Smooth muscle cell (in vitro differentiated cells): ENCODE results near the gene ZNF580. TPM values are rescaled to one million over a fixed set of nuclear protein-coding genes. Genes with fewer than 3 reads are reported as not detected.

ENCODE experiments used
- DNase-seq: peaks from one replicate; lab custom pipeline; 2025; ENCODE audit not compliant: unreplicated experiment; lab: John Stamatoyannopoulos, UW
- H2AFZ ChIP-seq: fragments of 200-600 bp; sonication (generic); 2 replicates; pipeline ENCODE4 v1.6.0; 2016; ENCODE audit warnings: antibody characterized with exemption, low read depth, mild to moderate bottlenecking
- H3F3A ChIP-seq: fragments of 200-600 bp; sonication (generic); 2 replicates; pipeline ENCODE4 v1.6.0; 2017; ENCODE audit warnings: antibody characterized with exemption, low read depth
- H3K27ac ChIP-seq: fragments of 200-600 bp; sonication (generic); 2 replicates; pipeline ENCODE4 v1.5.1; 2016; ENCODE audit warnings: low read depth, mild to moderate bottlenecking
- H3K27me3 ChIP-seq: fragments of 200-600 bp; sonication (generic); 2 replicates; pipeline ENCODE4 v1.6.1; 2016; ENCODE audit warnings: low read depth, mild to moderate bottlenecking
- H3K36me3 ChIP-seq: fragments of 200-600 bp; sonication (generic); 2 replicates; pipeline ENCODE4 v1.5.1; 2016; ENCODE audit warnings: low read depth
- H3K4me1 ChIP-seq: fragments of 200-600 bp; sonication (generic); 2 replicates; pipeline ENCODE4 v1.5.1; 2016; ENCODE audit warnings: low read depth
- H3K4me2 ChIP-seq: fragments of 200-600 bp; sonication (generic); 2 replicates; pipeline ENCODE4 v1.6.0; 2016; ENCODE audit warnings: mild to moderate bottlenecking
- H3K4me3 ChIP-seq: fragments of 200-600 bp; sonication (generic); 2 replicates; pipeline ENCODE4 v1.5.1; 2016; ENCODE audit warnings: mild to moderate bottlenecking
- H3K79me2 ChIP-seq: fragments of 200-600 bp; sonication (generic); 2 replicates; pipeline ENCODE4 v1.6.0; 2016; ENCODE audit warnings: low read depth, mild to moderate bottlenecking
- H3K9ac ChIP-seq: fragments of 200-600 bp; sonication (generic); 2 replicates; pipeline ENCODE4 v1.6.0; 2016; ENCODE audit warnings: low read depth
- H3K9me3 ChIP-seq: fragments of 200-600 bp; sonication (generic); replicated peaks from 2 replicates; pipeline ENCODE4 v1.5.1; 2016; ENCODE audit warnings: low read depth
- H4K20me1 ChIP-seq: fragments of 200-600 bp; sonication (generic); 2 replicates; pipeline ENCODE4 v1.6.0; 2016; ENCODE audit warnings: low read depth
- WGBS: methylation state at CpG from one replicate; pipeline ENCODE4 v1.1.7; 2016; ENCODE audit warnings: low lambda C conversion rate; 5-methylcytosine and 5-hydroxymethylcytosine counted together
- polyA plus RNA-seq: library from polyadenylated mRNA; unstranded; fragments of >200 nt; fragmentation: Nextera tagmentation; extraction: Ambion mirVana; gene quantifications from 2 replicates; pipeline ENCODE4 v1.2.1, GENCODE V29; 2016
- total RNA-seq: library from RNA; depleted of rRNA; stranded (reverse); fragments of >200 nt; gene quantifications from 2 replicates; pipeline ENCODE4 v1.2.3, GENCODE V29; 2014
- TF ChIP-seq, protein P1 (sequence below): fragments of 200-600 bp; sonication (generic); IDR thresholded peaks from 2 replicates; pipeline ENCODE4 v1.5.1; 2017; ENCODE audit warnings: borderline replicate concordance, mild to moderate bottlenecking, antibody characterized with exemption; ENCODE audit not compliant: insufficient read depth, poor library complexity, severe bottlenecking

ZNF580 gene
- total and polyA plus RNA-seq, 2 experiments from 2014 or later: 11.9 to 76.8 TPM

DNA sequence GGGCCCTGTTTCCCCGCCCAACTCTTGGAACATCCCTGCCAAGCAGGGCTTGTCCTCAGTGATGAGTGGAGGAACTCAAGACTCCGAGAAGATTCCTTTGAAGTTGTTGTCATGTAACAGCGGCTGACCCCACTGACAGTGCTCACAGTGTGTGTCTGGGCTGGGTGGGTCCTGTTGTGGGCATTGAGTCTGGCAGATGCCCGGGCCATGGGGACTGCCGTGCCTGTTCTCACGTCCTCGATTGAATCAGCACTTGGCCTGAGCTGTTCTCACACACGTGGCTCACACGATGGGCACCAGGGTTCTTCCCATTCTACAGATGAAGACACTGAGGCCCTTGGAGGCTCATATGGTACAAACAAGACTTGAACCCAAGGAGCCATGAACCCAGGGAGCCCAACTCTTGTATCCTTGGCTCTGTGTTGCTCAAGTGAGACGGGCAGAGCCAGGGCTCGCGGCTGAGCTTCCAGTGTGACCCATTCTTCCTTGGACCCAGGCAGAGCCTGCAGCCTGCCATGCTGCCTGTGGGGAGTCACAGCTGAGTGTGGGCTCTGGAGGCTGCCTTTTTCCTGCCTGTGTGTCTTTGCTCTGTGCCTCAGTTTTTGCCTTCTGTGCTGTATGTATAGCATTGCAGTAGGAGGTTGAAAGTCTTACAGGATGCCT, 25.7 kb downstream of the ZNF580 start:
- no peak overlapping the region for H3K9ac ChIP-seq
- H3K4me3 ChIP-seq: no peak overlapping the region
- no peaks in the 10 kb centered on the region for H3F3A ChIP-seq
- H3K27ac ChIP-seq: no peak overlapping the region
- TF ChIP-seq, protein P1, sequence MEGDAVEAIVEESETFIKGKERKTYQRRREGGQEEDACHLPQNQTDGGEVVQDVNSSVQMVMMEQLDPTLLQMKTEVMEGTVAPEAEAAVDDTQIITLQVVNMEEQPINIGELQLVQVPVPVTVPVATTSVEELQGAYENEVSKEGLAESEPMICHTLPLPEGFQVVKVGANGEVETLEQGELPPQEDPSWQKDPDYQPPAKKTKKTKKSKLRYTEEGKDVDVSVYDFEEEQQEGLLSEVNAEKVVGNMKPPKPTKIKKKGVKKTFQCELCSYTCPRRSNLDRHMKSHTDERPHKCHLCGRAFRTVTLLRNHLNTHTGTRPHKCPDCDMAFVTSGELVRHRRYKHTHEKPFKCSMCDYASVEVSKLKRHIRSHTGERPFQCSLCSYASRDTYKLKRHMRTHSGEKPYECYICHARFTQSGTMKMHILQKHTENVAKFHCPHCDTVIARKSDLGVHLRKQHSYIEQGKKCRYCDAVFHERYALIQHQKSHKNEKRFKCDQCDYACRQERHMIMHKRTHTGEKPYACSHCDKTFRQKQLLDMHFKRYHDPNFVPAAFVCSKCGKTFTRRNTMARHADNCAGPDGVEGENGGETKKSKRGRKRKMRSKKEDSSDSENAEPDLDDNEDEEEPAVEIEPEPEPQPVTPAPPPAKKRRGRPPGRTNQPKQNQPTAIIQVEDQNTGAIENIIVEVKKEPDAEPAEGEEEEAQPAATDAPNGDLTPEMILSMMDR: no peak
- 99% methylated on average over 12 of the region's 12 CpGs for WGBS
- no peak for DNase-seq
- H2AFZ ChIP-seq: no peak overlapping the region
- H3K9me3 ChIP-seq: no peaks in the 10 kb centered on the region
- H4K20me1 ChIP-seq: peaks cover 97% of the 10 kb centered on the region
- no peak overlapping the region for H3K4me2 ChIP-seq
- H3K79me2 ChIP-seq: peaks cover 86% of the 10 kb centered on the region
- no peaks in the 10 kb centered on the region for H3K27me3 ChIP-seq
- H3K36me3 ChIP-seq: peaks cover 6% of the 10 kb centered on the region
- no peaks in the 10 kb centered on the region for H3K4me1 ChIP-seq

DNA sequence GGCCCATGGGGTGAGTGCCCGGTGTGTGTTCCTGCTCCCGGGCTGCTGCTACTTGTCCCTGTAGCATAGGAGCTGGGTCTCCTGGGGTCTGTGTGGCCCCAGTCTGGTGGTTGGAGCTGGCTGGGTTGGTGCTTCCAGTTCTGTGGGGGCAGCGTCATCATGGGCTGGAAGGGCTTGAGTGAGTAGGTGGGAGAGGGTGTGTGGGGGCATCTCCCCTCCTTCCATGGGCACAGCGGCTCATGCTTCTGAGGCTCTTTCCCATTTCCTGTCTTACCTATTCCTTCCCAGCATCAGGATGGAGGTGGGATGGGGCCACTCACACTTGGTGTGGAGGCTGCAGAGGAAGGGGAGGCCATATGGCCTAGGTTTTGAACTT, 26.2 kb downstream of the ZNF580 start:
- Histone ChIP-seq H3K9ac (no peak overlapping the region), H3F3A (no peaks in the 10 kb centered on the region), H3K4me3 (no peak overlapping the region), H3K4me2 (no peak overlapping the region), H3K27ac (no peak overlapping the region), H3K9me3 (no peaks in the 10 kb centered on the region), H3K79me2 (peaks cover 86% of the 10 kb centered on the region), H3K27me3 (no peaks in the 10 kb centered on the region), H2AFZ (no peak overlapping the region), H3K4me1 (no peaks in the 10 kb centered on the region), H3K36me3 (peaks cover 6% of the 10 kb centered on the region), H4K20me1 (peaks cover 98% of the 10 kb centered on the region)
- DNase-seq: no peak
- TF ChIP-seq, protein P1: no peak
- WGBS: 100% methylated on average over 4 of the region's 4 CpGs

DNA sequence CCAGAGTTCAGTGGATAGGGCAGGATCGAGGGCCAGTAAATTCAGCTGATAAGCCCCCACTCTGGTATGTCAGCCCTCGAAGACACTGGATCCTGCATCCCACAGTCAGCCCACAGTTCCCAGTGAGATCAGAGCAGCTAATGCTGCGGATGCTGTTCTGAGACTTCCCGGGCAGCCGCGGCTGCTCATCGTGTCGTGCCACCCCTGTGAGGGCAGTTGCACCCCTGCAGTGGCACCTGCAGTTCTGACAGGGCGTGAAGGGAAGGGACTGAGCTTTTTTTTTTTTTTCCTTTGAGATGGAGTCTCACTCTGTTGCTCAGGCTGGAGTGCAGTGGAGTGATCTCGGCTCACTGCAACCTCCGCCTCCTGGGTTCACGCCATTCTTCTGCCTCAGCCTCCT, 26.7 kb downstream of the ZNF580 start:
- 91% methylated on average over 12 of the region's 12 CpGs for WGBS

DNA sequence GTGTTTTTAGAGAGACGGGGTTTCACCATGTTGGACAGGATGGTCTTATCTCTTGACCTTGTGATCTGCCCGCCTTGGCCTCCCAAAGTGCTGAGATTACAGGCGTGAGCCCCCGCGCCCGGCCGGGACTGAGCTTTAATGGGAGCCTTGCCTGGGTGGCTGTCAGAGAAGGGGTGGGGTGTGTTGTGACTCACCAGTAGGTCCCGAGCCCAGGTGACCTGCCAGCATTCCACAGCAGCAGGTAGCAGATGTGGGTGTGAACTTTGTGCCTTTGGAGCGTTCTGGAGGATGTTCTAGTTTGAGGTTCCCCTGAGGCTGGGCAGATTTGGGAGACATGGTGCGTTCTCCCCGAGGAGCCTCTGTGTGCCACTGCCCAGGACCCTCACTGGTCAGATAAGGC, 27.2 kb downstream of the ZNF580 start:
- H3K4me2 ChIP-seq: no peak overlapping the region
- peaks cover 2% of the 10 kb centered on the region for H3F3A ChIP-seq
- peaks cover 89% of the 10 kb centered on the region for H3K79me2 ChIP-seq
- H3K9me3 ChIP-seq: no peaks in the 10 kb centered on the region
- WGBS: 89% methylated on average over 11 of the region's 11 CpGs
- no peaks in the 10 kb centered on the region for H3K27me3 ChIP-seq
- peaks cover 98% of the 10 kb centered on the region for H4K20me1 ChIP-seq
- H3K36me3 ChIP-seq: peaks cover 6% of the 10 kb centered on the region
- H3K9ac ChIP-seq: no peak overlapping the region
- H3K4me3 ChIP-seq: no peak overlapping the region
- TF ChIP-seq, protein P1: no peak
- H3K27ac ChIP-seq: no peak overlapping the region
- no peak overlapping the region for H2AFZ ChIP-seq
- no peak for DNase-seq
- no peaks in the 10 kb centered on the region for H3K4me1 ChIP-seq

More for the DNA sequence above, 26.7 kb downstream of the ZNF580 start:
- no peak overlapping the region for H3K9ac ChIP-seq
- TF ChIP-seq, protein P1: no peak
- peaks cover 98% of the 10 kb centered on the region for H4K20me1 ChIP-seq
- no peaks in the 10 kb centered on the region for H3K4me1 ChIP-seq
- H3K27me3 ChIP-seq: no peaks in the 10 kb centered on the region
- H3K36me3 ChIP-seq: peaks cover 6% of the 10 kb centered on the region
- no peaks in the 10 kb centered on the region for H3K9me3 ChIP-seq
- no peak overlapping the region for H3K4me3 ChIP-seq
- no peak for DNase-seq
- no peak overlapping the region for H3K27ac ChIP-seq
- H2AFZ ChIP-seq: no peak overlapping the region
- H3K4me2 ChIP-seq: no peak overlapping the region
- no peaks in the 10 kb centered on the region for H3F3A ChIP-seq
- H3K79me2 ChIP-seq: peaks cover 89% of the 10 kb centered on the region
